A549 treated with CpdA at 1 μM for 4 hours (cell line): Measurements from ENCODE around the gene HSBP1L1. TPM values are rescaled to one million over a fixed set of nuclear protein-coding genes. Genes with fewer than 3 reads are reported as not detected.

Source experiments
- total RNA-seq: library from RNA; stranded (reverse); fragments of 200-300 nt; extraction: Qiagen RNA extraction; gene quantifications from 5 replicates; pipeline ENCODE4 v1.2.3, GENCODE V29; 2022; ENCODE audit warnings: low read depth

Gene HSBP1L1
- 10.1 to 13.5 TPM (median 12.3 TPM) in 5 replicates for total RNA-seq

GRCh38 chr18:79964330-79965118 is at the start of gene HSBP1L1:
TSS of gene HSBP1L1 (plus strand) at chr18:79964643. CDS start at chr18:79964736, 93 bp downstream.

GRCh38 chr18:79951545-79952455 is 12.6 kb upstream of the HSBP1L1 start, which contains the start of gene SLC66A2:
TSS of gene SLC66A2 (minus strand) at chr18:79951653. CDS start at chr18:79950926, 727 bp downstream.

GRCh38 chr18:79988451-79989194 is 24.2 kb downstream of the HSBP1L1 start, which contains the start of gene TXNL4A:
TSS of gene TXNL4A (minus strand) at chr18:79988563. CDS start at chr18:79988392, 171 bp downstream.

Other genes with a start within 250 kb of the HSBP1L1 start
- gene KCNG2, start 166.7 kb upstream of the HSBP1L1 start, total RNA-seq = not detected in 5 replicates
- 10.8 to 19.3 TPM (median 16.4 TPM) in 5 replicates for gene SLC66A2, start 13.0 kb upstream of the HSBP1L1 start, total RNA-seq
- gene TXNL4A, start 23.9 kb downstream of the HSBP1L1 start, total RNA-seq = 85.2 to 162 TPM (median 149 TPM) in 5 replicates
- gene RBFA, start 69.8 kb downstream of the HSBP1L1 start, total RNA-seq = 26.9 to 31.3 TPM (median 28.6 TPM) in 5 replicates
- 11.3 to 14.3 TPM (median 11.7 TPM) in 5 replicates for gene ADNP2, start 144.6 kb downstream of the HSBP1L1 start, total RNA-seq